ENCODE data around the gene SUGCT. TPM values are rescaled to one million over a fixed set of nuclear protein-coding genes. Genes with fewer than 3 reads are reported as not detected.

Gene SUGCT
- total RNA-seq, 2 experiments from 2014 or later, result not detected

DNA sequence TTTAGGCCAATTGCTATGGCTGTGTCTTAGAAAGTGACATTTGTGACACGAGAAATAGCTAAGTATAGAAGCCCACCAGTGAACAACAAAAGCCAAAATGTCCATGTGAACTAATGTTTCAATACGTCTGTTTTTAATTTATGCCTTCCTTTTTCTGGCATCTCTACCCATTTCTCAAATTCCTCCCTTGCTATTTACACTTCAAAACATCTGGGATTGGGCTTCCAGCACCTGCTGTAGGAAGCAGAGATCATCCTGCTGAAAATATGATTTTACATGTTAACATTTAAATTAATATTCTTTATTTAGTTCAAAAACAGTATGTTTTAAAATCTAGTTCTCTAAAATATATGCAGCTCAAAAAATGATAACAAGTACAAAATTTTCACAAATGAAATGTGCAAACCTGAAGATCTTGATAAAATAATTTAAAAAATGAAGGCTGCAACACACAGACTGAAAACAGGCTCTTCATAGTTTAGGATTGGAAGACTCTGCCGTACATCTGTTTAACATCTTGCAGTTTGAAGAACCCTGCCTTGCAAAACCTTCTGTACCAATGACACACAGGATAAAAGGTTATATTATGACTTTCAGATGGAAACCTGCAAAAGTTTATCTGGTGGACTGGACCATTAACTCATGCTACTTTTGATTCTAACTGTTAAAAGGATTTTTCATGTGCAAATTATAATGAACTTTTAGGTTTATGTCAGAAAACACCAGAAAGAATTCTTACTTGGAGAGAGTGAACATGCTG is 408.4 kb downstream of the SUGCT start:
- no peak overlapping the region for H2AFZ ChIP-seq (ENCODE audit: low read length)
- no peaks in the 10 kb centered on the region for H3K79me2 ChIP-seq (ENCODE audit: insufficient read depth, low read depth, low read length)
- DNase-seq (ENCODE audit: low spot score), result no peak
- H3K4me3 ChIP-seq (ENCODE audit: low read depth, low read length, poor library complexity, severe bottlenecking), result no peak overlapping the region
- no peak overlapping the region for H3K4me2 ChIP-seq (ENCODE audit: low read length)
- no peak for TF ChIP-seq EZH2phosphoT487 (IDR thresholded peaks at IDR 0.05; ENCODE audit: borderline replicate concordance, low read depth, low read length)
- TF ChIP-seq CTCF (conservative IDR thresholded peaks at IDR 0.05; ENCODE audit: low read length), result no peak
- no peaks in the 10 kb centered on the region for H3K4me1 ChIP-seq (ENCODE audit: insufficient read depth, low read length, poor library complexity, severe bottlenecking)
- ChIA-PET CTCF (ENCODE audit: unreplicated experiment) (no interaction called here), POLR2A (no interaction called here)
- BruUV-seq (replicated peaks), result no TSS peak
- no peaks in the 10 kb centered on the region for H3K36me3 ChIP-seq (ENCODE audit: insufficient read depth, low read length)
- H3K9me3 ChIP-seq (ENCODE audit: low read length), result no peaks in the 10 kb centered on the region
- no peak overlapping the region for H3K27ac ChIP-seq (ENCODE audit: low read depth, low read length, poor library complexity, severe bottlenecking)
- H3K9me2 ChIP-seq (ENCODE audit: insufficient read depth, low read length), result no peaks in the 10 kb centered on the region
- H4K20me1 ChIP-seq (ENCODE audit: insufficient read depth, low read length), result no peaks in the 10 kb centered on the region
- intact Hi-C loops (cut with micrococcal nuclease; ENCODE audit: unreplicated experiment), result no loop called here

GRCh38 chr7:40544221-40544723 is 409.5 kb downstream of the SUGCT start:
- no peak overlapping the region for H3K4me2 ChIP-seq (ENCODE audit: low read length)
- H4K20me1 ChIP-seq (ENCODE audit: insufficient read depth, low read length), result no peaks in the 10 kb centered on the region
- no peak overlapping the region for H3K4me3 ChIP-seq (ENCODE audit: low read depth, low read length, poor library complexity, severe bottlenecking)
- H3K27ac ChIP-seq (ENCODE audit: low read depth, low read length, poor library complexity, severe bottlenecking), result no peak overlapping the region
- H3K9me2 ChIP-seq (ENCODE audit: insufficient read depth, low read length), result no peaks in the 10 kb centered on the region
- no peaks in the 10 kb centered on the region for H3K9me3 ChIP-seq (ENCODE audit: low read length)
- ChIA-PET POLR2A (interaction anchor here (0.6 kb wide), 1 partner anchor 91 kb away, joined by 3 read pairs; no protein-coding TSS in a partner anchor), CTCF (ENCODE audit: unreplicated experiment) (no interaction called here)
- H3K36me3 ChIP-seq (ENCODE audit: insufficient read depth, low read length), result no peaks in the 10 kb centered on the region
- no peaks in the 10 kb centered on the region for H3K79me2 ChIP-seq (ENCODE audit: insufficient read depth, low read depth, low read length)
- TF ChIP-seq CTCF (conservative IDR thresholded peaks at IDR 0.05; ENCODE audit: low read length), result no peak
- TF ChIP-seq EZH2phosphoT487 (IDR thresholded peaks at IDR 0.05; ENCODE audit: borderline replicate concordance, low read depth, low read length), result no peak
- H3K4me1 ChIP-seq (ENCODE audit: insufficient read depth, low read length, poor library complexity, severe bottlenecking), result no peaks in the 10 kb centered on the region
- BruUV-seq (replicated peaks), result no TSS peak
- intact Hi-C loops (cut with micrococcal nuclease; ENCODE audit: unreplicated experiment), result no loop called here
- H2AFZ ChIP-seq (ENCODE audit: low read length), result no peak overlapping the region
- no peak for DNase-seq (ENCODE audit: low spot score)

- H2AFZ ChIP-seq (ENCODE audit: low read length), result no peak overlapping the region
- H3K4me3 ChIP-seq (ENCODE audit: low read depth, low read length, poor library complexity, severe bottlenecking), result no peak overlapping the region
- ChIA-PET CTCF (ENCODE audit: unreplicated experiment) (no interaction called here), POLR2A (interaction anchor here (0.5 to 0.6 kb wide), 2 partner anchors 90 to 698 kb away, joined by 3 read pairs; no protein-coding TSS in a partner anchor)
- no peak for DNase-seq (ENCODE audit: low spot score)
- H4K20me1 ChIP-seq (ENCODE audit: insufficient read depth, low read length), result no peaks in the 10 kb centered on the region
- H3K79me2 ChIP-seq (ENCODE audit: insufficient read depth, low read depth, low read length), result no peaks in the 10 kb centered on the region
- TF ChIP-seq CTCF (conservative IDR thresholded peaks at IDR 0.05; ENCODE audit: low read length) (no peak), EZH2phosphoT487 (IDR thresholded peaks at IDR 0.05; ENCODE audit: borderline replicate concordance, low read depth, low read length) (no peak)
- H3K9me2 ChIP-seq (ENCODE audit: insufficient read depth, low read length), result no peaks in the 10 kb centered on the region
- intact Hi-C loops (cut with micrococcal nuclease; ENCODE audit: unreplicated experiment), result no loop called here
- no peaks in the 10 kb centered on the region for H3K36me3 ChIP-seq (ENCODE audit: insufficient read depth, low read length)
- H3K4me2 ChIP-seq (ENCODE audit: low read length), result no peak overlapping the region
- no peaks in the 10 kb centered on the region for H3K4me1 ChIP-seq (ENCODE audit: insufficient read depth, low read length, poor library complexity, severe bottlenecking)
- no TSS peak for BruUV-seq (replicated peaks)
- H3K27ac ChIP-seq (ENCODE audit: low read depth, low read length, poor library complexity, severe bottlenecking), result no peak overlapping the region
- H3K9me3 ChIP-seq (ENCODE audit: low read length), result no peaks in the 10 kb centered on the region
Measured at GRCh38 chr7:40544871-40545303, 410.1 kb downstream of the SUGCT start.

Data from OCI-LY7 (cell line).